ENCODE data around the gene BCL7A.

DNA sequence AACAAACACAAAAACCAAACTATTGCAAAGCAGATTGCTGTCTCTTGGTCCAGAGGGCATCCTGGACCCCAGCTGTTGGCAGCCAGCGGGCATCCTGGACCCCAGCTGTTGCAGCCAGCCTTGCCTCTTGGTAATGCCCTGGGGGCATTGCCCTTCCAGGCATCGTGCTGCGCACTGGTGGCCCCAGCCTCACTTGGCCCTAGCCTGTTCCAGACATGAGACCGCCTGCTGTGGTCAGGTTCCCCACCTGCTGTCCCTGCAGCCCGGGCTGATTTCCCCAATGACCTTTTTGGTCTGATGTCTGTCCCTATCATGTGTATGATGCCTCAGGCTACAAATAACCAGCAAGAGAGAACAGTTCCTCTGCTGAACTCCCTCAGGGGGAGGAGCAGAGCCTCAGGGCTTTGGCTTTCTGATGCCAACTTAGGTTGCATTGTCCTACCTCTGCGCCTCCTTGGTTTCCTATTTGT is 77.6 kb downstream of the BCL7A start:
- TF ChIP-seq, protein P1, sequence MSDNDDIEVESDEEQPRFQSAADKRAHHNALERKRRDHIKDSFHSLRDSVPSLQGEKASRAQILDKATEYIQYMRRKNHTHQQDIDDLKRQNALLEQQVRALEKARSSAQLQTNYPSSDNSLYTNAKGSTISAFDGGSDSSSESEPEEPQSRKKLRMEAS (IDR thresholded peaks at IDR 0.05): no peak
- TF ChIP-seq, protein P2, sequence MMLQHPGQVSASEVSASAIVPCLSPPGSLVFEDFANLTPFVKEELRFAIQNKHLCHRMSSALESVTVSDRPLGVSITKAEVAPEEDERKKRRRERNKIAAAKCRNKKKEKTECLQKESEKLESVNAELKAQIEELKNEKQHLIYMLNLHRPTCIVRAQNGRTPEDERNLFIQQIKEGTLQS (IDR thresholded peaks at IDR 0.05): no peak
- TF ChIP-seq, protein P3, sequence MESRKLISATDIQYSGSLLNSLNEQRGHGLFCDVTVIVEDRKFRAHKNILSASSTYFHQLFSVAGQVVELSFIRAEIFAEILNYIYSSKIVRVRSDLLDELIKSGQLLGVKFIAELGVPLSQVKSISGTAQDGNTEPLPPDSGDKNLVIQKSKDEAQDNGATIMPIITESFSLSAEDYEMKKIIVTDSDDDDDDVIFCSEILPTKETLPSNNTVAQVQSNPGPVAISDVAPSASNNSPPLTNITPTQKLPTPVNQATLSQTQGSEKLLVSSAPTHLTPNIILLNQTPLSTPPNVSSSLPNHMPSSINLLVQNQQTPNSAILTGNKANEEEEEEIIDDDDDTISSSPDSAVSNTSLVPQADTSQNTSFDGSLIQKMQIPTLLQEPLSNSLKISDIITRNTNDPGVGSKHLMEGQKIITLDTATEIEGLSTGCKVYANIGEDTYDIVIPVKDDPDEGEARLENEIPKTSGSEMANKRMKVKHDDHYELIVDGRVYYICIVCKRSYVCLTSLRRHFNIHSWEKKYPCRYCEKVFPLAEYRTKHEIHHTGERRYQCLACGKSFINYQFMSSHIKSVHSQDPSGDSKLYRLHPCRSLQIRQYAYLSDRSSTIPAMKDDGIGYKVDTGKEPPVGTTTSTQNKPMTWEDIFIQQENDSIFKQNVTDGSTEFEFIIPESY (IDR thresholded peaks at IDR 0.05): no peak
- TF ChIP-seq JUND (IDR thresholded peaks at IDR 0.05) (no peak), NR2F2 (IDR thresholded peaks at IDR 0.05) (no peak)
